ENCODE measurements around the gene NR2C1. TPM values are rescaled to one million over a fixed set of nuclear protein-coding genes. Genes with fewer than 3 reads are reported as not detected.

Gene NR2C1
- total RNA-seq, 1 donor from 2014 or later: 187 TPM

DNA sequence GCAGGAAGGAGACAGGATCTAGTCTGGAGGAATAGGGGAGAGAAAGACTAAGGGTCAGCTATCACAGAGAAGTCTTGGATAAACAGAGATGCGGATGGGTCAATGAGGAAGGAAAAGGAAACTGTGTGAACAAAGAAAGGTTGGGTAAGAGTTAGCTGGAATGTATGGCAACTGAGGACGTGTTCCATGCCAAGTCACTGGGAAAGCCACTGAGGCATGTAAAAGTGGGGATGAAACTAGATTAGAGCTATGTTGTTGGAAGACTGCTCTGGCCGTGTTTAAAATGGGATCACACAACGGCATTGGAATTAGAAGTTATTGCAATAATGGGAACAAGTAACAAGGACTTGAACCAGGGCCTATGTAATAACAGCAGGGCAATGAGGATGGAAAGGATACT, 3.9 kb upstream of the NR2C1 start:
- Histone ChIP-seq H3K4me2 (no peak overlapping the region), H3K4me1 (no peaks in the 10 kb centered on the region), H4K20me1 (ENCODE audit: low read depth) (no peaks in the 10 kb centered on the region), H3K79me2 (ENCODE audit: low read depth) (peaks cover 5% of the 10 kb centered on the region), H3K9me3 (ENCODE audit: low read depth) (no peaks in the 10 kb centered on the region), H3K27ac (no peak overlapping the region), H2AFZ (replicated peaks) (no peak overlapping the region), H3K27me3 (no peaks in the 10 kb centered on the region), H3K4me3 (no peak overlapping the region), H3F3A (ENCODE audit: low read depth) (peaks cover 19% of the 10 kb centered on the region), H3K9ac (no peak overlapping the region), H3K36me3 (no peaks in the 10 kb centered on the region)
- Mint-ChIP-seq H3K36me3 (peaks cover 2% of the 10 kb centered on the region), H3K4me3 (no peak overlapping the region), H3K27ac (no peak overlapping the region), H3K9me3 (no peaks in the 10 kb centered on the region), H3K27me3 (ENCODE audit: insufficient read depth, low read depth) (peaks cover 3% of the 10 kb centered on the region), H3K4me1 (peaks cover 10% of the 10 kb centered on the region)
- no peak for TF ChIP-seq EZH2 (IDR thresholded peaks at IDR 0.05)
- TF ChIP-seq EZH2phosphoT487 (IDR thresholded peaks at IDR 0.05): no peak
- TF ChIP-seq, protein P1, sequence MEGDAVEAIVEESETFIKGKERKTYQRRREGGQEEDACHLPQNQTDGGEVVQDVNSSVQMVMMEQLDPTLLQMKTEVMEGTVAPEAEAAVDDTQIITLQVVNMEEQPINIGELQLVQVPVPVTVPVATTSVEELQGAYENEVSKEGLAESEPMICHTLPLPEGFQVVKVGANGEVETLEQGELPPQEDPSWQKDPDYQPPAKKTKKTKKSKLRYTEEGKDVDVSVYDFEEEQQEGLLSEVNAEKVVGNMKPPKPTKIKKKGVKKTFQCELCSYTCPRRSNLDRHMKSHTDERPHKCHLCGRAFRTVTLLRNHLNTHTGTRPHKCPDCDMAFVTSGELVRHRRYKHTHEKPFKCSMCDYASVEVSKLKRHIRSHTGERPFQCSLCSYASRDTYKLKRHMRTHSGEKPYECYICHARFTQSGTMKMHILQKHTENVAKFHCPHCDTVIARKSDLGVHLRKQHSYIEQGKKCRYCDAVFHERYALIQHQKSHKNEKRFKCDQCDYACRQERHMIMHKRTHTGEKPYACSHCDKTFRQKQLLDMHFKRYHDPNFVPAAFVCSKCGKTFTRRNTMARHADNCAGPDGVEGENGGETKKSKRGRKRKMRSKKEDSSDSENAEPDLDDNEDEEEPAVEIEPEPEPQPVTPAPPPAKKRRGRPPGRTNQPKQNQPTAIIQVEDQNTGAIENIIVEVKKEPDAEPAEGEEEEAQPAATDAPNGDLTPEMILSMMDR (IDR thresholded peaks at IDR 0.05): no peak
- no peak for DNase-seq (ENCODE audit: low spot score)

DNA sequence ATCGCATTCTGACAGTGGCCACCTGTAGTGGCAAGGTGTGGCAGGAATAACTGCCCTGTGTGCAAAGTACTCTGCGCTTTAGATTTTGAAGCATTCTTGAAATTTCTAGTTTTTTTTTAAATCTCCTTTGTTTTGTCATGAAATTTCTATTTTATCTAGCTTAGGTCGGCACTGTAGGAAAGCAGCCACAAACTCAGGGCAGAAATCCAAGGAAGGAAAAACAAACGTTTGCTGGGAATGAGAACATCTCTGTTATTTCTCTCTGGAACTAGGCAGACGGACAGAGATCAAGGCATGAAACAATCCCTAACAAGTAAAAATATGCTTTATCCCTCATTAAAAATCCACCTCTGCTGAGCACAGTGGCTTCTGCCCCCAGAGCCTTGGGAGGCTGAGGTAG, 1.3 kb upstream of the NR2C1 start:
- Histone ChIP-seq H3K36me3 (no peaks in the 10 kb centered on the region), H4K20me1 (ENCODE audit: low read depth) (peaks cover 20% of the 10 kb centered on the region), H3K9ac (no peak overlapping the region), H3K9me3 (ENCODE audit: low read depth) (no peaks in the 10 kb centered on the region), H3K27ac (no peak overlapping the region), H3K79me2 (ENCODE audit: low read depth) (peaks cover 31% of the 10 kb centered on the region), H3K4me3 (no peak overlapping the region), H2AFZ (replicated peaks) (no peak overlapping the region), H3F3A (ENCODE audit: low read depth) (peaks cover 16% of the 10 kb centered on the region), H3K27me3 (no peaks in the 10 kb centered on the region), H3K4me2 (no peak overlapping the region), H3K4me1 (peaks cover 6% of the 10 kb centered on the region)
- Mint-ChIP-seq H3K36me3 (peaks cover 5% of the 10 kb centered on the region), H3K4me1 (peaks cover 15% of the 10 kb centered on the region), H3K9me3 (no peaks in the 10 kb centered on the region), H3K4me3 (peak overlapping the region; percentile 12), H3K27ac (no peak overlapping the region), H3K27me3 (ENCODE audit: insufficient read depth, low read depth) (peaks cover 3% of the 10 kb centered on the region)
- DNase-seq (ENCODE audit: low spot score): no peak
- TF ChIP-seq EZH2 (IDR thresholded peaks at IDR 0.05) (no peak), EZH2phosphoT487 (IDR thresholded peaks at IDR 0.05) (no peak)
- TF ChIP-seq, protein P1 (IDR thresholded peaks at IDR 0.05): no peak

DNA sequence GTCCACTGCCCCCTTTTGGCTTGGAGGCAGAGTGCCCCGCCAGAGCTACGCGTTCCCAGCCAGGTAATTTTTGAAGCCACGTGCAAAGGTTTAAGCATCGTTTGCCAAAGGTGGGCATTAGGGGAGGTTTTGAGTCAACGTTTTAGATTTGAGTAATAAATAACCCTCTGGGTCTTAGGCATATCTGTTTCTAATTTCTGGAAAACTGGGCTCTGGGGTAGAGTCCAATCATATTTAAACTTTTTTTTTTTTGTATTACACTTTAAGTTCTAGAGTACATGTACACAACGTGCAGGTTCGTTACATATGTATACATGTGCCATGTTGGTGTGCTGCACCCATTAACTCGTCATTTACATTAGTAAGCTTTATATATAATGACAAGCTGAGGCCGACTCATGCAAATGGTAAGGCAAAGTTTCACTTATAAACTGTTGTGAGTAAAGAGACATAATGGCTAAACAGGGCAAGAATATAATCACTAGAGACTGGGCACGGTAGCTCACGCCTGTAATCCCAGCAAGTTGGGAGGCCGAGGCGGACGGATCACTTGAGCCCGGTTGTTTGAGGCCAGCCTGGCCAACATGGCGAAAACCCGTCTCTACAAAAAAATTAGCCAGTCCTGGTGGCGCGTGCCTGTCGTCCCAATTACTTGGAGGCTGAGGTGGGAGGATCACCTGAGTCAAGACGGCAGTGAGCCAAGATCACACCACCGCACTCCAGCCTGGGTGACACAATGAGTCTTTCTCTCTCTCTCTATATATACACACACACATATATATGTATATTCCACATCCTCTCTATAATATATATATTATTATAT, 491 bp upstream of the NR2C1 start:
- H3K36me3 ChIP-seq: no peaks in the 10 kb centered on the region
- peak overlapping the region; percentile 97 for H3K27ac Mint-ChIP-seq
- peak overlapping the region; percentile 74 for H3K4me3 ChIP-seq
- H3K9ac ChIP-seq: no peak overlapping the region
- peaks cover 10% of the 10 kb centered on the region for H3K36me3 Mint-ChIP-seq
- peaks cover 16% of the 10 kb centered on the region for H3F3A ChIP-seq (ENCODE audit: low read depth)
- H3K4me2 ChIP-seq: peak overlapping the region; percentile 16
- peaks cover 6% of the 10 kb centered on the region for H3K4me1 ChIP-seq
- TF ChIP-seq, protein P1 (IDR thresholded peaks at IDR 0.05): peak; percentile 81
- no peak for TF ChIP-seq EZH2 (IDR thresholded peaks at IDR 0.05)
- no peak for TF ChIP-seq EZH2phosphoT487 (IDR thresholded peaks at IDR 0.05)
- DNase-seq (ENCODE audit: low spot score): no peak
- peaks cover 40% of the 10 kb centered on the region for H3K79me2 ChIP-seq (ENCODE audit: low read depth)
- no peak overlapping the region for H3K27ac ChIP-seq
- H3K4me3 Mint-ChIP-seq: peak overlapping the region; percentile 97
- no peaks in the 10 kb centered on the region for H3K9me3 Mint-ChIP-seq
- peaks cover 29% of the 10 kb centered on the region for H4K20me1 ChIP-seq (ENCODE audit: low read depth)
- H3K9me3 ChIP-seq (ENCODE audit: low read depth): no peaks in the 10 kb centered on the region
- no peak overlapping the region for H2AFZ ChIP-seq (replicated peaks)
- H3K27me3 Mint-ChIP-seq (ENCODE audit: insufficient read depth, low read depth): peaks cover 3% of the 10 kb centered on the region
- H3K27me3 ChIP-seq: no peaks in the 10 kb centered on the region
- peaks cover 17% of the 10 kb centered on the region for H3K4me1 Mint-ChIP-seq

Measured in neural progenitor cell (in vitro differentiated cells).